GM12878 (cell line): ENCODE data around the gene PREX1.

Experiments
- CHD4 ChIP-seq: fragments of 200-600 bp; sonication (generic); IDR thresholded peaks from 2 replicates; pipeline ENCODE4 v1.6.1; 2016; ENCODE audit warnings: mild to moderate bottlenecking
- CREM ChIP-seq: IDR thresholded peaks from 2 replicates; pipeline ENCODE4 v1.6.1; 2014; ENCODE audit warnings: antibody characterized with exemption, low read depth
- JUNB ChIP-seq: IDR thresholded peaks from 2 replicates; pipeline ENCODE4 v1.6.1; 2016; ENCODE audit warnings: antibody characterized with exemption, mild to moderate bottlenecking
- LARP7 ChIP-seq: fragments of 450-650 bp; IDR thresholded peaks from 2 replicates; pipeline ENCODE4 v1.6.1; 2017; ENCODE audit warnings: mild to moderate bottlenecking
- MXI1 ChIP-seq: fragments of 150-350 bp; IDR thresholded peaks from 2 replicates; pipeline ENCODE4 v1.6.1; 2011; ENCODE audit warnings: low read depth, mild to moderate bottlenecking, inconsistent platforms, low read length, improper control_type of control experiment
- POLR2AphosphoS2 ChIP-seq: IDR thresholded peaks from 2 replicates; pipeline ENCODE4 v1.6.1; 2011; ENCODE audit warnings: low read depth, mild to moderate bottlenecking, low read length, improper control_type of control experiment, moderate library complexity
- POU2F2 ChIP-seq: IDR thresholded peaks from 3 replicates; pipeline ENCODE4 v1.6.1; 2011; ENCODE audit warnings: low read depth, mild to moderate bottlenecking, low read length, borderline replicate concordance
- SUZ12 ChIP-seq: fragments of 200-600 bp; sonication (generic); IDR thresholded peaks from one replicate; pipeline ENCODE4 v1.6.1; 2018; ENCODE audit warnings: antibody characterized with exemption, mild to moderate bottlenecking; ENCODE audit not compliant: unreplicated experiment
- ZNF384 ChIP-seq: IDR thresholded peaks from 2 replicates; pipeline ENCODE4 v1.6.1; 2012; ENCODE audit warnings: low read depth, mild to moderate bottlenecking, low read length, improper control_type of control experiment, borderline replicate concordance
- TF ChIP-seq, protein P1 (sequence below): IDR thresholded peaks from 2 replicates; pipeline ENCODE4 v1.6.1; 2011; ENCODE audit warnings: borderline replicate concordance, low read depth, mild to moderate bottlenecking, moderate library complexity, mixed read lengths, low read length; ENCODE audit not compliant: insufficient read depth; ENCODE audit errors: extremely low read length
- TF ChIP-seq, protein P2 (sequence below), 3 experiments: IDR thresholded peaks in 2 of 3; conservative IDR thresholded peaks in 1 of 3; 2 replicates each; pipeline ENCODE4 v1.5.1; 2011; ENCODE audit warnings: low read depth in 3 of 3, low read length in 3 of 3, mild to moderate bottlenecking in 3 of 3, control low read depth in 2 of 3, moderate library complexity in 2 of 3, inconsistent platforms in 1 of 3, mixed read lengths in 1 of 3; ENCODE audit not compliant: control insufficient read depth in 2 of 3, insufficient read depth in 1 of 3; ENCODE audit errors: extremely low read depth in 1 of 3

DNA sequence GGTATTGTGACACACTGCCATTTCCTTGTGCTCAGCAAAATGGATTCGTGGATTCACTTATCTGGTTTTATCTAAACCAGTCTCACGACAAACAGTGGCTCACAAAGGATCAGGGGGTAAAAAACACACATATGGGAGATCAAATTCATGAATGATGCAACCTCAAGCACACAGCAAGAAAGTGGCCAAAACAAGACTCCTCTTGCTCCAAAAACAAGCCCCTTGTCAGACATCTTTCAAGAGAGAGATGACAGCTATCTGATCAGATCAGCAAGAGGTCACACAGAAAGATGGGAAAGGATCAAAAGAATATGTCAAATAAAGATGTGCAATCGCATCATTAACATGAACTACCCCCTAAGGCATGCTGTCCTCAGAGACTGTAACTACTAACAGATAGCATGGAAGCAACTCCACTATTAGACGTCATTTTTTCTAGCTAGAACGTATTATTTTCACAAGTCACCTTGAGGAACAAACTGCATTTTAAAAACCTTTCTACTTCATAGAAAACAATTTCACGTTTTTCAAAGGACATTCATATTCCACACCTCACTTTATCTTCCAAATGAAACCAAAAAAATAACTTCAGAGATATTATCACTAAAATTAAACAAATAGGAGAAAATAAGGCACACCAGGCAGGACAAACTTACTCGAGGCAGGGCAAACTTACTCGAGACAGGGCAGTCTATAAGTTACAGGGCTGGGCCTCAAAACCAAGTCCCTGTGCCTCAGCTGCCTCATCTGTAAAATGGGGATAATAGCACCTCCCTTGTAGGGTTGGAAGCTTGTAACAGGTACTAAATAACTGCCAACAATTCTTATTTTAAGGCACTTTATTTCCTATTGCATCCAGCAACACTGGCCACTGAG, 122.3 kb downstream of the PREX1 start:
- no peak for TF ChIP-seq SUZ12
- no peak for TF ChIP-seq POU2F2
- TF ChIP-seq, protein P1, sequence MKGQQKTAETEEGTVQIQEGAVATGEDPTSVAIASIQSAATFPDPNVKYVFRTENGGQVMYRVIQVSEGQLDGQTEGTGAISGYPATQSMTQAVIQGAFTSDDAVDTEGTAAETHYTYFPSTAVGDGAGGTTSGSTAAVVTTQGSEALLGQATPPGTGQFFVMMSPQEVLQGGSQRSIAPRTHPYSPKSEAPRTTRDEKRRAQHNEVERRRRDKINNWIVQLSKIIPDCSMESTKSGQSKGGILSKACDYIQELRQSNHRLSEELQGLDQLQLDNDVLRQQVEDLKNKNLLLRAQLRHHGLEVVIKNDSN, result no peak
- TF ChIP-seq CHD4, result no peak
- TF ChIP-seq, protein P2, sequence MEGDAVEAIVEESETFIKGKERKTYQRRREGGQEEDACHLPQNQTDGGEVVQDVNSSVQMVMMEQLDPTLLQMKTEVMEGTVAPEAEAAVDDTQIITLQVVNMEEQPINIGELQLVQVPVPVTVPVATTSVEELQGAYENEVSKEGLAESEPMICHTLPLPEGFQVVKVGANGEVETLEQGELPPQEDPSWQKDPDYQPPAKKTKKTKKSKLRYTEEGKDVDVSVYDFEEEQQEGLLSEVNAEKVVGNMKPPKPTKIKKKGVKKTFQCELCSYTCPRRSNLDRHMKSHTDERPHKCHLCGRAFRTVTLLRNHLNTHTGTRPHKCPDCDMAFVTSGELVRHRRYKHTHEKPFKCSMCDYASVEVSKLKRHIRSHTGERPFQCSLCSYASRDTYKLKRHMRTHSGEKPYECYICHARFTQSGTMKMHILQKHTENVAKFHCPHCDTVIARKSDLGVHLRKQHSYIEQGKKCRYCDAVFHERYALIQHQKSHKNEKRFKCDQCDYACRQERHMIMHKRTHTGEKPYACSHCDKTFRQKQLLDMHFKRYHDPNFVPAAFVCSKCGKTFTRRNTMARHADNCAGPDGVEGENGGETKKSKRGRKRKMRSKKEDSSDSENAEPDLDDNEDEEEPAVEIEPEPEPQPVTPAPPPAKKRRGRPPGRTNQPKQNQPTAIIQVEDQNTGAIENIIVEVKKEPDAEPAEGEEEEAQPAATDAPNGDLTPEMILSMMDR (IDR thresholded peaks at IDR 0.05 in 2 of 3, conservative IDR thresholded peaks at IDR 0.05 in 1 of 3; ENCODE audit: control insufficient read depth in 2 of 3, extremely low read depth in 1 of 3, insufficient read depth in 1 of 3, low read depth in 3 of 3, low read length in 3 of 3), result no peak
- no peak for TF ChIP-seq POLR2AphosphoS2
- TF ChIP-seq LARP7, result no peak
- TF ChIP-seq ZNF384, result no peak
- TF ChIP-seq CREM, result no peak
- no peak for TF ChIP-seq JUNB
- no peak for TF ChIP-seq MXI1
